Ovary (tissue), 9 donors: Measurements from ENCODE around the gene TUSC2. TPM values are rescaled to one million over a fixed set of nuclear protein-coding genes. Genes with fewer than 3 reads are reported as not detected.

ENCODE experiments used
- DNase-seq, 5 donors: peaks; one replicate each; pipeline ENCODE4 v3.0.0-alpha.2; 2019 to 2020
- H3K27ac ChIP-seq, 2 donors: fragments of 200-600 bp; one replicate each; pipeline versions ENCODE4 v1.5.1 to v1.8.0; 2019 to 2022
- H3K27me3 ChIP-seq: fragments of 200-600 bp; one replicate; pipeline ENCODE4 v1.8.0; 2022
- H3K36me3 ChIP-seq: fragments of 200-600 bp; sonication (generic); one replicate; pipeline ENCODE4 v1.5.1; 2019
- H3K4me1 ChIP-seq: one replicate; pipeline ENCODE4 v1.8.1; 2013; ENCODE audit warnings: mild to moderate bottlenecking, moderate library complexity; ENCODE audit not compliant: insufficient read depth
- H3K4me3 ChIP-seq: fragments of 200-600 bp; sonication (generic); one replicate; pipeline ENCODE4 v1.5.1; 2017
- H3K9me3 ChIP-seq, 2 donors: fragments of 200-600 bp in 1 of 2; sonication (generic) in 1 of 2; one replicate each; pipeline versions ENCODE4 v1.5.1 to v1.8.1; 2013 to 2019; ENCODE audit warnings: mild to moderate bottlenecking in 1 of 2, moderate library complexity in 1 of 2
- CTCF ChIP-seq, 3 donors: fragments of 450-650 bp in 2 of 3; fragments of 200-600 bp in 1 of 3; IDR thresholded peaks; one replicate each; pipeline versions ENCODE4 v1.5.1 to v1.8.0; 2016 to 2022; ENCODE audit warnings: antibody characterized with exemption in 3 of 3, mild to moderate bottlenecking in 1 of 3
- EP300 ChIP-seq: sonication (generic); formaldehyde crosslinking; IDR thresholded peaks from one replicate; pipeline ENCODE4 v1.6.1; 2017; ENCODE audit warnings: antibody characterized with exemption
- POLR2A ChIP-seq: fragments of 450-650 bp; IDR thresholded peaks from one replicate; pipeline ENCODE4 v1.6.1; 2017; ENCODE audit warnings: antibody characterized with exemption, mild to moderate bottlenecking, moderate library complexity
- WGBS, 3 donors: extraction: QIAGEN DNeasy Blood & Tissue Kit in 1 of 3; methylation state at CpG; one replicate each; pipeline versions ENCODE4 v1.1.5 to v1.1.7; 2013 to 2017; 5-methylcytosine and 5-hydroxymethylcytosine counted together
- intact Hi-C, 4 donors: fragments of 100-400 bp; cut with DNase I; formaldehyde crosslinking; loops; one replicate each; pipeline versions ENCODE4 v1.11.0 to v1.15.1; 2022 to 2023
- polyA plus RNA-seq, 2 donors: library from polyadenylated mRNA; stranded (reverse); fragments of 200-250 nt in 1 of 2; fragments of 350-450 nt in 1 of 2; fragmentation: Illumina TruSeq in 1 of 2; extraction: RNeasy Lipid Tissue Mini Kit (QIAGEN cat#74804) in 1 of 2; gene quantifications; one replicate each; pipeline ENCODE4 v1.2.3, GENCODE V29; 2013 to 2014
- total RNA-seq, 7 donors: library from RNA; depleted of rRNA in 2 of 7; stranded (reverse); fragments of >200 nt in 2 of 7; fragmentation: NEBNext Ultra II Directional in 3 of 7; extraction: Animal tissue kit (Norgen Biotek cat#: 25700) in 3 of 7; gene quantifications; one replicate each; pipeline versions ENCODE4 v1.1.0 to v1.2.4, GENCODE V29; 2016 to 2023
- donor health status: DM: no; HTN: no; CAD: no; lungs with moderate emphysema.
- donor health status: DM: no; HTN: no; CAD: no.
- donor health status: Bipolar disorder and iron deficiency.
- donor health status: DM: yes; HTN: yes; CAD: no.
- donor health status: DM: no; HTN: no; CAD: no.
- donor health status: DM: yes; HTN: yes; CAD: no.

Gene TUSC2
- total and polyA plus RNA-seq, 9 donors: 19.4 to 26.4 (median 21.3) TPM

GRCh38 chr3:50336452-50337174, 8.6 kb upstream of the TUSC2 start:
- DNase-seq: no peak
- no peaks in the 10 kb centered on the region for H3K27me3 ChIP-seq
- 0 to 1% (median 1%) methylated on average over 15 to 31 of the region's 31 CpGs for WGBS, 3 donors
- no peaks in the 10 kb centered on the region for H3K9me3 ChIP-seq
- no peaks in the 10 kb centered on the region for H3K36me3 ChIP-seq
- peak overlapping the region; percentile 83 to 91 for H3K27ac ChIP-seq
- H3K4me3 ChIP-seq: peak overlapping the region; percentile 82
- no peak for TF ChIP-seq CTCF (IDR thresholded peaks at IDR 0.05)
- no peak for TF ChIP-seq POLR2A
- TF ChIP-seq EP300: no peak
- H3K4me1 ChIP-seq: peaks cover 16% of the 10 kb centered on the region
- intact Hi-C loops: no loop called here

GRCh38 chr3:50334339-50335075, 6.5 kb upstream of the TUSC2 start:
- intact Hi-C loops: no loop called here
- H3K4me1 ChIP-seq: peaks cover 7% of the 10 kb centered on the region
- no peak overlapping the region for H3K4me3 ChIP-seq
- H3K27ac ChIP-seq: peak overlapping the region in 1 of 2 donors; percentile 39
- H3K9me3 ChIP-seq: no peaks in the 10 kb centered on the region
- WGBS, 3 donors: 55 to 67% (median 61%) methylated on average over 5 of the region's 5 CpGs
- H3K27me3 ChIP-seq: no peaks in the 10 kb centered on the region
- no peak for DNase-seq
- no peak for TF ChIP-seq CTCF (IDR thresholded peaks at IDR 0.05)
- TF ChIP-seq EP300: no peak
- no peak for TF ChIP-seq POLR2A
- H3K36me3 ChIP-seq: no peaks in the 10 kb centered on the region

GRCh38 chr3:50333744-50334328, 5.8 kb upstream of the TUSC2 start:
- Histone ChIP-seq H3K4me1 (peaks cover 6% of the 10 kb centered on the region), H3K27ac (peak overlapping the region in 1 of 2 donors; percentile 39), H3K4me3 (no peak overlapping the region), H3K27me3 (no peaks in the 10 kb centered on the region), H3K36me3 (no peaks in the 10 kb centered on the region), H3K9me3 (no peaks in the 10 kb centered on the region)
- intact Hi-C loops: no loop called here
- TF ChIP-seq POLR2A (no peak), CTCF (IDR thresholded peaks at IDR 0.05) (no peak), EP300 (no peak)
- 58 to 62% (median 60%) methylated on average over 12 of the region's 12 CpGs for WGBS, 3 donors
- DNase-seq: no peak

DNA sequence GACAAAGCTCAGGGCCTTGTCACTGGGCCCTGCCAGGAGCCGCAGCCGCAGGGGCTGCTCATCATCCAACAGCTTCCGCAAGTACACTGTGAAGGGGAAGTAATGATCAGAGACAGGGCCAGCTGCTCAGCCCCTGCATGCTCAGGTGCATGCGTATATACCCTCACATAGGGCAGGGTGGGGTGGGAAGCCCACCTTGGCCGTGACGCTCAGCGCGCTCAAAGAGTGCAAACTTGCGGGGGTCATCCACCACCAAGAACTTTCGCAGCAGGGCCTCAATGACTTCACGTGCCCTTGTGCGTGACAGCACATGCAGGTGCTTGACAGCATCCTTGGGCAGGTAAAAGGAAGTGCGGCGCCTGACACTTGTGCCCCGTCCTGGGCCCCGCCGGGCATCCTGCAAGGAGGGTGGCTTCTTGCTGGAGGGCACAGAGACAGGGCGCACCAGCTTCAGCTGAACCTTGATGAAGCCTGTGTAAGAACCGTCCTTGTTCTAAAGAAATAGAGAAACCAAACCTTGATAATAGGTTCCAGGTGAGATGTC, 3.4 kb upstream of the TUSC2 start:
- no peak for DNase-seq
- Histone ChIP-seq H3K9me3 (no peaks in the 10 kb centered on the region), H3K27me3 (no peaks in the 10 kb centered on the region), H3K27ac (no peak overlapping the region), H3K36me3 (no peaks in the 10 kb centered on the region), H3K4me1 (peaks cover 10% of the 10 kb centered on the region), H3K4me3 (no peak overlapping the region)
- WGBS, 3 donors: 94 to 95% (median 94%) methylated on average over 19 of the region's 19 CpGs
- intact Hi-C loops: no loop called here
- no peak for TF ChIP-seq POLR2A
- TF ChIP-seq CTCF (IDR thresholded peaks at IDR 0.05): no peak
- TF ChIP-seq EP300: no peak
